Sigmoid colon (tissue), 7 donors: ENCODE measurements around the gene SLC15A3. TPM values are rescaled to one million over a fixed set of nuclear protein-coding genes. Genes with fewer than 3 reads are reported as not detected.

Source experiments
- DNase-seq: peaks from one replicate; pipeline ENCODE4 v3.0.0-alpha.2; 2019
- H3K27ac ChIP-seq, 4 donors: fragments of 200-600 bp; sonication (generic); one replicate each; pipeline ENCODE4 v1.5.1; 2016 to 2019; ENCODE audit warnings: mild to moderate bottlenecking in 1 of 4
- H3K27me3 ChIP-seq, 3 donors: fragments of 200-600 bp; sonication (generic); one replicate each; pipeline ENCODE4 v1.5.1; 2019; ENCODE audit warnings: mild to moderate bottlenecking in 1 of 3
- H3K36me3 ChIP-seq, 4 donors: fragments of 200-600 bp; sonication (generic); one replicate each; pipeline ENCODE4 v1.5.1; 2016 to 2019
- H3K4me1 ChIP-seq, 4 donors: fragments of 200-600 bp; sonication (generic); one replicate each; pipeline ENCODE4 v1.5.1; 2017 to 2019
- H3K4me3 ChIP-seq, 4 donors: fragments of 200-600 bp; sonication (generic); one replicate each; pipeline ENCODE4 v1.5.1; 2017 to 2019; ENCODE audit warnings: mild to moderate bottlenecking in 2 of 4, moderate library complexity in 1 of 4
- H3K9me3 ChIP-seq, 4 donors: fragments of 200-600 bp in 3 of 4; sonication (generic) in 3 of 4; one replicate each; pipeline versions ENCODE4 v1.5.1 to v1.6.1; 2013 to 2019
- CTCF ChIP-seq, 4 experiments: fragments of 450-650 bp in 3 of 4; fragments of 200-600 bp in 1 of 4; IDR thresholded peaks; one replicate each; pipeline ENCODE4 v1.5.1; 2016 to 2019; ENCODE audit warnings: antibody characterized with exemption in 4 of 4, mild to moderate bottlenecking in 3 of 4, moderate library complexity in 2 of 4
- EP300 ChIP-seq, 4 donors: sonication (generic); formaldehyde crosslinking; IDR thresholded peaks; one replicate each; pipeline ENCODE4 v1.6.1; 2017; ENCODE audit warnings: antibody characterized with exemption in 4 of 4
- POLR2A ChIP-seq, 2 donors: fragments of 450-650 bp; IDR thresholded peaks; one replicate each; pipeline ENCODE4 v1.6.1; 2016; ENCODE audit warnings: antibody characterized with exemption in 2 of 2, mild to moderate bottlenecking in 2 of 2, moderate library complexity in 2 of 2
- POLR2AphosphoS5 ChIP-seq, 4 donors: sonication (generic); formaldehyde crosslinking; IDR thresholded peaks; one replicate each; pipeline ENCODE4 v1.6.1; 2017; ENCODE audit warnings: antibody characterized with exemption in 4 of 4
- WGBS, 2 donors: extraction: QIAGEN DNeasy Blood & Tissue Kit; methylation state at CpG; one replicate each; pipeline ENCODE4 v1.1.7; 2013; 5-methylcytosine and 5-hydroxymethylcytosine counted together
- intact Hi-C: fragments of 100-400 bp; cut with DNase I; formaldehyde crosslinking; loops from one replicate; pipeline ENCODE4 v1.15.1; 2023
- polyA plus RNA-seq, 3 donors: library from polyadenylated mRNA; stranded (reverse); fragments of 200-250 nt; gene quantifications; one replicate each; pipeline ENCODE4 v1.2.3, GENCODE V29; 2013
- total RNA-seq, 4 donors: library from RNA; depleted of rRNA; stranded (reverse); fragments of >200 nt; gene quantifications; one replicate each; pipeline ENCODE4 v1.1.0, GENCODE V29; 2016
- donor health status: healthy with polysubstance abuse.
- donor health status: Bipolar disorder and iron deficiency.
- donor health status: healthy.

SLC15A3 gene
- total and polyA plus RNA-seq, 7 donors: 12.8 to 43.9 (median 21.3) TPM

- Histone ChIP-seq H3K27ac (no peak overlapping the region), H3K4me1 (peaks cover 0 to 24% (median 20%) of the 10 kb centered on the region in 4 donors), H3K9me3 (no peaks in the 10 kb centered on the region), H3K36me3 (peaks cover 0 to 47% (median 13%) of the 10 kb centered on the region in 4 donors), H3K27me3 (no peaks in the 10 kb centered on the region), H3K4me3 (no peak overlapping the region)
- DNase-seq: no peak
- no peak for TF ChIP-seq EP300 (IDR thresholded peaks at IDR 0.05)
- TF ChIP-seq POLR2AphosphoS5 (IDR thresholded peaks at IDR 0.05): no peak
- no peak for TF ChIP-seq POLR2A (IDR thresholded peaks at IDR 0.05)
- no peak for TF ChIP-seq CTCF (IDR thresholded peaks at IDR 0.05)
- intact Hi-C loops: no loop called here
- WGBS, 2 donors: 89 to 92% methylated on average over 15 of the region's 15 CpGs
These were observed 5.2 kb downstream of the SLC15A3 start for GRCh38 chr11:60946601-60947264.

- H3K4me3 ChIP-seq: no peak overlapping the region
- H3K9me3 ChIP-seq: no peaks in the 10 kb centered on the region
- no peak for DNase-seq
- H3K4me1 ChIP-seq: peaks cover 0 to 15% (median 8%) of the 10 kb centered on the region in 4 donors
- WGBS, 2 donors: 94 to 96% methylated on average over 5 of the region's 5 CpGs
- peaks cover 8 to 61% (median 22%) of the 10 kb centered on the region in 4 donors for H3K36me3 ChIP-seq
- intact Hi-C loops: no loop called here
- no peak overlapping the region for H3K27ac ChIP-seq
- no peak for TF ChIP-seq POLR2AphosphoS5 (IDR thresholded peaks at IDR 0.05)
- TF ChIP-seq CTCF (IDR thresholded peaks at IDR 0.05): no peak
- no peak for TF ChIP-seq EP300 (IDR thresholded peaks at IDR 0.05)
- TF ChIP-seq POLR2A (IDR thresholded peaks at IDR 0.05): no peak
- no peaks in the 10 kb centered on the region for H3K27me3 ChIP-seq
These were observed 6.7 kb downstream of the SLC15A3 start for GRCh38 chr11:60945295-60945667.

- Histone ChIP-seq H3K36me3 (peaks cover 11 to 67% (median 22%) of the 10 kb centered on the region in 4 donors), H3K4me3 (no peak overlapping the region), H3K27ac (no peak overlapping the region), H3K27me3 (no peaks in the 10 kb centered on the region), H3K9me3 (no peaks in the 10 kb centered on the region), H3K4me1 (peaks cover 0 to 14% (median 5%) of the 10 kb centered on the region in 4 donors)
- intact Hi-C loops: no loop called here
- 86 to 88% methylated on average over 11 of the region's 11 CpGs for WGBS, 2 donors
- TF ChIP-seq EP300 (IDR thresholded peaks at IDR 0.05): no peak
- TF ChIP-seq POLR2A (IDR thresholded peaks at IDR 0.05): no peak
- TF ChIP-seq POLR2AphosphoS5 (IDR thresholded peaks at IDR 0.05): no peak
- TF ChIP-seq CTCF (IDR thresholded peaks at IDR 0.05): no peak
- DNase-seq: no peak
These were observed 7.3 kb downstream of the SLC15A3 start for GRCh38 chr11:60944490-60945294.

GRCh38 chr11:60942970-60943565 lies 8.9 kb downstream of the SLC15A3 start:
- Histone ChIP-seq H3K4me1 (peaks cover 0 to 12% (median 3%) of the 10 kb centered on the region in 4 donors), H3K9me3 (no peaks in the 10 kb centered on the region), H3K4me3 (no peak overlapping the region), H3K36me3 (peaks cover 11 to 80% (median 24%) of the 10 kb centered on the region in 4 donors), H3K27ac (no peak overlapping the region), H3K27me3 (no peaks in the 10 kb centered on the region)
- intact Hi-C loops: no loop called here
- TF ChIP-seq POLR2AphosphoS5 (IDR thresholded peaks at IDR 0.05) (no peak), EP300 (IDR thresholded peaks at IDR 0.05) (no peak), CTCF (IDR thresholded peaks at IDR 0.05) (no peak), POLR2A (IDR thresholded peaks at IDR 0.05) (no peak)
- WGBS, 2 donors: 19 to 62% methylated on average over 9 of the region's 9 CpGs
- DNase-seq: no peak
